GM12872 (cell line): ENCODE measurements around the gene COL17A1.

Experiments used
- CTCF ChIP-seq: IDR thresholded peaks from 3 replicates; pipeline ENCODE4 v1.5.1; 2011; ENCODE audit warnings: low read depth, mild to moderate bottlenecking, low read length, moderate library complexity; ENCODE audit not compliant: insufficient read depth

Gene COL17A1

GRCh38 chr10:104077663-104078151 is 8.0 kb downstream of the COL17A1 start:
- no peak for TF ChIP-seq CTCF

DNA sequence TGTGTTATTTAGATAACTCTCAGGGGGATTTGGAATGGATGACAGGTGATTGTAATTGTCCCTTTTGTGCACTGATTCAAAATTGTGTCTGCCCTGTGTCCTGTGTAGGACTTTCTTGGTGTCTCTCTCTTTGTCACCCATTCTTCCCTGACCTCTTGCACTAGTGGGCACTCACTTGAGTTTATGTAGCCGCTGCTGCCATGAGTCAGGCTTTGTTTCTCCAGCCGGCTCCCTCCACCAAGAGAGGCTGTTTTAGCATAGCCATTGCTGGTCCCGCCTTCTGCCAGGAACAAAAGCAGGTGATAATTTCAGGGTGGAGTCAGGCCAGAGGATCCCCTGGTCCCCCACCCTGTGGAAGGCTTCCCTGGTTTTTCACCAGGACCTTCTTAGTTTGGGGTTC is 8.4 kb downstream of the COL17A1 start:
- TF ChIP-seq CTCF: no peak

DNA sequence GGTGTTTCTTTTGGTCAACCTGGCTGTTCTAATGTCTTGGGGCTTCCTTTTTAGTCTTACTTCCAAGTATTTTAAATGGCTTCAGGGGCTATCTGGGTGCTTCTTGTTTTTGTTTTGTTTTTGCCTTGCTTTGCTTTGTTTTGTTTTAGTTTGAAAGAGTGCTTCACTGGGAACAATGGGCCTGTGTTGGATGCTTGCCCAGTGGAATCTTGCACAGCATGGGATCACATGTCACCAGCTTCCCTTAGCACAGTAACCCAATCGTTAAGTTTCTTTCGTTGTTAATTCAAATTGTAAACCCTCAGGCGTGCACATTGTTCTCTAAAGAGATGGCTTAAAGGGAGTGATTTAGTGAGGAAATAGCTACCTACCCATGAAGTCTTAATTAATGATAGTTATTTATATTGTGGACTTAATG is 8.9 kb downstream of the COL17A1 start:
- no peak for TF ChIP-seq CTCF

GRCh38 chr10:104074505-104074904 is 11.2 kb downstream of the COL17A1 start:
- no peak for TF ChIP-seq CTCF

DNA sequence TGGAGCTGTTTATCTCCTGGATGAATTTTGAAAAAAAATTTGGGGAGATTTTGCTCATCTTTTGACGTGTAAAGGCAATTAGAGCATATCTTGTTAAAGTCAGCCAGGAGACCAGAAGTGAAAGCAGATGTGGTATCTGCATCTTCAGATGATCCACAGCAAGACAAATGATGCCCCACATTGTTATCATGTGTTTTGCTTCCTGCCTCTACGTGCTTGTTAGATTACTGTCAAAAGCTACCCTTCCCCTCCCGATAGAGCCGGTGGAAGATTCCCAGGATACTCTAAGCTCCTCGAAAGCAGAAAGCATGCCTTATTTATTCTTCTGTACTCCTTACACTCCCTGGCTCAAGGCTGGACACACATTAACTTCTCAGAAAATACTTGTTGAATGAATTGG is 12.9 kb downstream of the COL17A1 start:
- TF ChIP-seq CTCF: no peak

- TF ChIP-seq CTCF: no peak
Observed at GRCh38 chr10:104069613-104070012, 16.1 kb downstream of the COL17A1 start.

GRCh38 chr10:104067525-104067924 is 18.2 kb downstream of the COL17A1 start:
- TF ChIP-seq CTCF: no peak

DNA sequence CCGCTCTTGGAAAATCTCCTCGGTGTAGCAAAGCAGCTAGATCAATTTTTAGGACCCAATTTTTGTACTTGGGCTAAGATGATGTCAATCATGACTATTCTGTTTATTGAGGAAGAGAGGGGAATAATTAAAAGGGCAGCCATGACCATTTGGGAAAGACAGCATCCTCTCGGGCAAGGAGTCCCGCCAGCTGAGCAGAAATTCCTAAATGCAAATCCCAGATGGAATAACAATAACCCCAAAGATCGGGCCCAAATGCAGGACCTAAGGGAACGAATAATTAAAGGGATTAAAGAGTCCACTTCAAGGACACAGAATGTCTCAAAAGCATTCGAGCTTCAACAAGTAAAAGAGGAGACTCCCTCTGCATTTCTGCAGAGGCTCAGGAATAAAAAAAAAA is 18.7 kb downstream of the COL17A1 start:
- no peak for TF ChIP-seq CTCF
